Naive thymus-derived CD8-positive, alpha-beta T cell (primary cell): ENCODE data around the gene TMPRSS7. TPM values are rescaled to one million over a fixed set of nuclear protein-coding genes. Genes with fewer than 3 reads are reported as not detected.
A peak's percentile ranks its signal among the peaks of the same experiment; 100 is the strongest.
"Not testable (repeated sequence)": the region's sequence is repeated elsewhere in the genome, so short reads cannot be mapped to it uniquely, and the experiment has no call there.

Experiments used
- ATAC-seq, 2 donors: fragments of 150-1000 bp; cut with Tn5 transposase in 1 of 2; sonication (Bioruptor Pico), chemical (Tn5 transposase) in 1 of 2; 1 replicate in 1 of 2; 2 replicates in 1 of 2; pipeline ENCODE4 v1.10.0; 2021; ENCODE audit warnings: mild to moderate bottlenecking in 2 of 2, moderate library complexity in 2 of 2
- POLR2A ChIA-PET: fragments of 350-600 bp; sonication (Branson Sonifier 250); formaldehyde crosslinking; loops from one replicate; lab custom pipeline; 2021; ENCODE audit warnings: antibody characterized with exemption; lab: Charles Lee
- DNase-seq, 10 donors: peaks; one replicate each; pipeline versions ENCODE4 v3.0.0 to v3.0.0-alpha.2; 2020 to 2022
- H3K27ac Mint-ChIP-seq, 10 donors: one replicate each; pipeline ENCODE4 v1.8.0; 2020 to 2022; ENCODE audit warnings: mild to moderate bottlenecking in 10 of 10, mixed read lengths in 10 of 10, moderate library complexity in 4 of 10, inconsistent platforms in 1 of 10
- H3K27me3 Mint-ChIP-seq, 5 donors: one replicate each; pipeline ENCODE4 v1.8.0; 2021 to 2022; ENCODE audit warnings: mixed read lengths in 5 of 5
- H3K36me3 Mint-ChIP-seq, 3 donors: one replicate each; pipeline ENCODE4 v1.8.0; 2020 to 2022; ENCODE audit warnings: mixed read lengths in 3 of 3, mild to moderate bottlenecking in 2 of 3, inconsistent platforms in 1 of 3
- H3K4me1 Mint-ChIP-seq, 4 donors: one replicate each; pipeline ENCODE4 v1.8.0; 2021 to 2022; ENCODE audit warnings: mixed read lengths in 4 of 4
- H3K4me3 Mint-ChIP-seq, 10 donors: one replicate each; pipeline ENCODE4 v1.8.0; 2020 to 2022; ENCODE audit warnings: mild to moderate bottlenecking in 10 of 10, mixed read lengths in 10 of 10, moderate library complexity in 6 of 10, inconsistent platforms in 1 of 10
- H3K9me3 Mint-ChIP-seq, 9 donors: one replicate each; pipeline ENCODE4 v1.8.0; 2020 to 2022; ENCODE audit warnings: mixed read lengths in 9 of 9, mild to moderate bottlenecking in 3 of 9, inconsistent platforms in 1 of 9, moderate library complexity in 1 of 9
- polyA plus RNA-seq, 3 donors: library from polyadenylated mRNA; unstranded; fragments of 300-500 nt; fragmentation: Illumina TruSeq; gene quantifications; one replicate each; pipeline ENCODE4 v1.2.3, GENCODE V29; 2021
- total RNA-seq, 8 experiments: library from RNA in 2 of 8; stranded (reverse) in 2 of 8; gene quantifications; one replicate each; pipeline ENCODE4 v1.2.3 and lab custom pipeline; 2021 to 2026

Gene TMPRSS7
- total and polyA plus RNA-seq, 5 experiments from 2014 or later: 0.08 to 0.12 TPM; not detected in 3

DNA sequence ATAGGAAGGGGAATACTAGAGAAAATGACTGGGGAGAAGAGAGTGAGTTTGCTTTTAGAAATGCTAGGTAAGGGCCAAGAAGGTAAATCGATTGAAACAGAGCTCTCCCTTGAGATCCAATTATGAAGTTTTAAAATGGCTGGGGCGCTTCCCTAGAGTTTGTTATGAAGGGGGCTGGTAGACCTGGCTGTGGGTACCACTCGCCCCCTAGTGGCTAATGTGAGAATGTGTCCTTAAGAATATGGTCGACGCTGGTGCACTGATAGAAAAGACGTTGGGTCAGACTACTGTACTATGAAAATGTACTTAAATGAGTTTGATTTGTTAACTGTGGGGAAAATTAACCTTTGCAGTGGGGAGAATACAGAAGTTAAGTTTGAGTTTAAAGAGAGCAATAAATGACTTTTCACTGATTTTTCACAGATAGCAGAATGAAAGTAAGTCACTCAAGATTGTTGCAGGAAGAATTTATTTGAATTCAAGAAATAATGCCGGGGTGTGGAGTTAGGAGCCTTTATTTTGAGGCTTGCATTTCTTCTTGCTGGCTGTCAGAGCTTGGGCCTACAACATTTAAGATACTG is 9.2 kb downstream of the TMPRSS7 start:
- DNase-seq (peak; percentile 7 to 74 (median 54)), ATAC-seq (peak; percentile 98 to 99)
- Mint-ChIP-seq H3K9me3 (no peaks in the 10 kb centered on the region), H3K27ac (no peak overlapping the region), H3K27me3 (peaks cover 0 to 2% (median 0%) of the 10 kb centered on the region in 5 donors), H3K4me3 (no peak overlapping the region), H3K36me3 (no peaks in the 10 kb centered on the region), H3K4me1 (no peaks in the 10 kb centered on the region)
- POLR2A ChIA-PET: no interaction called here

DNA sequence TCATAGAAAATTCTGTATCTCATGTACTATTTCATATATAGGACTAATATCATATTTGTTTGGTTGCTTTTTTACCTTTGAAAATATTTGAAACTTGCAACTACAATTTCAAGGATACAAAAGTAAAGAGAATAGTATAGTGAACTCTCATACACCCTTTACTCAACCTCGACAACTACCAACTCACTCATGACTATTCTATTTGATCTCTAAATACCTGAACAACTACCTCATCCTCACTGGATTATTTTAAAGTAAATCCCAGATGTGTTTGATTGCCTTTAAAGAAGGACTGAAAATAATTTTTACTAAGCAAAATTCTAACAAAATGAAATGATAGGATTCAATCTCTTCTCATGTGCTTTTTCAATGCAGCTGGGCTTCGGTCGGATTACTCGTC is 12.1 kb downstream of the TMPRSS7 start:
- Mint-ChIP-seq H3K4me3 (no peak overlapping the region), H3K36me3 (no peaks in the 10 kb centered on the region), H3K27ac (peak overlapping the region in 1 of 10 donors; percentile 12), H3K9me3 (no peaks in the 10 kb centered on the region), H3K4me1 (no peaks in the 10 kb centered on the region), H3K27me3 (peaks cover 0 to 3% (median 2%) of the 10 kb centered on the region in 5 donors)
- DNase-seq: no peak
- POLR2A ChIA-PET: no interaction called here
- no peak for ATAC-seq

DNA sequence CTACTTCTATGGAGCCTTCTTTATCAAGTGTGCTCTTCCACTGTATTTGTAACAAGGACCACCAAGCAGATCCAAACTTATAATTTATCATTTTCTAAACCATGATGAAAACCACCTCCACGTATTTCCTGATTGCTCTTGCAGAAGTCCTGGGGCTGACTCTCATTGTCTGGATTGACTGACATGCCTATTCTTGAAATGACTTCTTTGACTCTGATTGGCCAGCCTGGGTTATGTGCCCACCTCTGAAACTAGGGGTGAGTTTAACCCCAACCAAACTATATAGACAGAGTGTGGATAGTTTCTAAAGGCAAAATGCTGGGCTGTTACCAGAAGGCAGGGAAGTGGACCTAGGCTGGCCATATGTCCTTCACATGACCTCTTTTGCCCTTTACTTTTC is 12.7 kb downstream of the TMPRSS7 start:
- Mint-ChIP-seq H3K4me3 (no peak overlapping the region), H3K4me1 (no peaks in the 10 kb centered on the region), H3K27me3 (peaks cover 2 to 9% (median 3%) of the 10 kb centered on the region in 5 donors), H3K36me3 (no peaks in the 10 kb centered on the region), H3K27ac (no peak overlapping the region), H3K9me3 (no peaks in the 10 kb centered on the region)
- ATAC-seq (no peak), DNase-seq (no peak)
- POLR2A ChIA-PET: no interaction called here

DNA sequence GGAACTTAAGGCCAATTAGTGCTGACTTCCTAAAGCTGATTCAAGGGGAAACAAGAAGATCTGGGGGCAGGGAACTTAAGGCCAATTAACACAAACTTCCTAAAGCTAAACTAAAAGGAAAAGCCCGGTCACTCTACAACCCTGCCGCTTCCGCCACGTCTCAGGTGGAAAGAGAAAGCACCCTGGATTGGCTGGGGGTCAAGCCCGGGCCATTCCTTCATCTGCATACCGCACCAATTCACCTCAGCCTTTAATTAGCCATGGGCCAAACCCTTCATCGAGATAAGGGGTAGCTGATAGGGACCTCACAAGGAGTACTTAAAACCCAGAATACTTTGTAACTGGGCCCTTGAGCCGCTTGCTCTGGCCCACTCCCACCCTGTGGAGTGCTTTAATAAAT is 14.4 kb downstream of the TMPRSS7 start:
- no peak overlapping the region for H3K27ac Mint-ChIP-seq
- DNase-seq (no peak), ATAC-seq (no peak)
- no peaks in the 10 kb centered on the region for H3K36me3 Mint-ChIP-seq
- POLR2A ChIA-PET: no interaction called here
- no peak overlapping the region for H3K4me3 Mint-ChIP-seq
- H3K4me1 Mint-ChIP-seq: no peaks in the 10 kb centered on the region
- H3K27me3 Mint-ChIP-seq: peaks cover 2 to 9% (median 3%) of the 10 kb centered on the region in 5 donors
- H3K9me3 Mint-ChIP-seq: no peaks in the 10 kb centered on the region

DNA sequence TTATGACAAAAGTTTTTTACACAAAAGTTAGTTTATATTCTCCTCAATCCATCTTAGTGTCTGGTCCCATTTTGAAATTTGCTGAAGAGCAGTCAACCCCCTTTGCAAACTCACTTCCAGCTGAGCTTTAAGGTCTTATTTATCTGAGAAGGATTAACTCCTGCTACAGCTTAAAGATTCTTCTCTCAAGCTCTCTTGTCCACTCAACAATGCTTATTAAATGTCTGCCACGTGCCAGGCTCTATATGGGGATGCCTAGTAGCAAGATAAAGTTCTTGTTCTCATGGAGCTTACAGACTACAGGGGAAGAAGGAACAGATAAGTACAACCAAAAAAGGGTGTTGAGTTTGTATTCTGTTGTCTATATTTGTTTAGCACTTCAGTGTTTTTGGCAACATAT is 18.7 kb downstream of the TMPRSS7 start:
- no peaks in the 10 kb centered on the region for H3K9me3 Mint-ChIP-seq
- POLR2A ChIA-PET: interaction anchor here (0.8 kb wide), 1 partner anchor 19 kb away, joined by 3 read pairs; no protein-coding TSS in a partner anchor
- H3K4me1 Mint-ChIP-seq: no peaks in the 10 kb centered on the region
- ATAC-seq (no peak), DNase-seq (no peak)
- no peaks in the 10 kb centered on the region for H3K36me3 Mint-ChIP-seq
- H3K4me3 Mint-ChIP-seq: no peak overlapping the region
- H3K27me3 Mint-ChIP-seq: peaks cover 2 to 9% (median 4%) of the 10 kb centered on the region in 5 donors
- no peak overlapping the region for H3K27ac Mint-ChIP-seq

DNA sequence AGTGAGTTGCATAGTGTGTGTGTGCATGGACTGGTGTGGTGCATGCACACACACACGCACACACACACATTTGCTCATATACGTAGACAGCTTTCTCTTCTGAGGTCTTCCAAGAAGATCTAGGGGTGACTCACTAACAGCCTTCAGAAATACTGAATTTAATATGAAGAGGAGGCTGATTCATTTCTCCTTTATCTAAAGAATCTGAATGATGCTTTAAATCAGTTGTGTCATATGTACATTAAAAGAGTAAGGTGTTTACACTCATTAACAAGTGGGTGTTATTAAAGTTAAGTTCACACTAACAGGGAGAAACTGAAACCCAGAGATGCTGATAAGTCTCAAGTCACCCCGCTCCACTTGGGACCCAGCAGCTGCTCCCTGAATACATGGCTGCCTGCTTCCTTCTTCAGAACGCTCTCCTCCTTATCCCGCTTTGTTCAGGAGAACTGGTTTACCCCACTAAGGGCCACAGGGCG is 22.0 kb downstream of the TMPRSS7 start:
- DNase-seq: no peak
- H3K27me3 Mint-ChIP-seq: peaks cover 0 to 6% (median 2%) of the 10 kb centered on the region in 5 donors
- peaks cover 0 to 4% (median 0%) of the 10 kb centered on the region in 3 donors for H3K36me3 Mint-ChIP-seq
- no peak overlapping the region for H3K27ac Mint-ChIP-seq
- H3K9me3 Mint-ChIP-seq: peaks cover 0 to 6% (median 2%) of the 10 kb centered on the region in 9 donors
- no peaks in the 10 kb centered on the region for H3K4me1 Mint-ChIP-seq
- H3K4me3 Mint-ChIP-seq: no peak overlapping the region
- POLR2A ChIA-PET: interaction anchor here (0.7 kb wide), 1 partner anchor 30 kb away, joined by 3 read pairs; no protein-coding TSS in a partner anchor
- no peak for ATAC-seq

DNA sequence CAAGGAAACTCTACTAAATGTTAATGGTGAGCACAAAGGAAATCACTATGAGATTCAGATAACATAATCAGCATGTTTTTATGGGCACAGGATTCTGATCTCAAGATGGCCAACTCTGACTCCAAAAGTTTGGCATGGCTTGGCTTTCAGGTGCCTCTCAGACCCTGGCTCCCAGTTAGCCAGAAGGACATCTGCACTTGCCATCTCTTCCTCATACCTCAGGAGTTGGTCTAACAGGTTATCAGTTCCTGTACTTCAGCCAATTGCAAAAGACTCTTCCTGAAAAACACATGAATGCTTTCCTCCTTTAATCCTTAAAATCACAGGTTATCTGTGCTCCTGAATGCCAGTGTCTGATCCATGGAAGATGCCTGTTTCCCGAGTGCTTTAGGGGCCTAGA is 25.0 kb downstream of the TMPRSS7 start:
- peaks cover 0 to 6% (median 2%) of the 10 kb centered on the region in 9 donors for H3K9me3 Mint-ChIP-seq
- H3K27ac Mint-ChIP-seq: no peak overlapping the region
- H3K27me3 Mint-ChIP-seq: peaks cover 0 to 2% (median 0%) of the 10 kb centered on the region in 5 donors
- H3K36me3 Mint-ChIP-seq: peaks cover 0 to 4% (median 0%) of the 10 kb centered on the region in 3 donors
- DNase-seq: no peak
- no peaks in the 10 kb centered on the region for H3K4me1 Mint-ChIP-seq
- POLR2A ChIA-PET: no interaction called here
- no peak for ATAC-seq
- H3K4me3 Mint-ChIP-seq: no peak overlapping the region

DNA sequence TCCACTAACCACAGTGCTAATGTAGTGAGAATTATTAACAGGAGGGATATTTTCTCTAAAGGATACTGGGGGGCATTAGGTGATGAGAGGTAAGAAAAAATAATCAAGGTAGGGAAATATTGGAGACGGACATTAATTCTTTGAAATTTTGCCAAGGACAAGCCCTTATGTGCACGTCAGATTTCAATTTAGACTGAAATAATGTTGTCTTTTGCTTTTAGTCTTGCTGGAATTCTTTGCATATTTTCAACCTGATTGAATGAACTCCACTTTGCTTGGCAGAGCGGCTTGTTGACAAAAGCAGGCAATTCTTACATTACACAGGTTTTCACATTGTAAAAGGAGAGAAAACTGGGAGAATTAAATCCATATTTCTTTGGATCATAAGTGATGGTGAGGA is 26.6 kb downstream of the TMPRSS7 start:
- Mint-ChIP-seq H3K27ac (no peak overlapping the region), H3K9me3 (peaks cover 0 to 6% (median 2%) of the 10 kb centered on the region in 9 donors), H3K27me3 (peaks cover 0 to 2% (median 0%) of the 10 kb centered on the region in 5 donors), H3K36me3 (peaks cover 0 to 4% (median 0%) of the 10 kb centered on the region in 3 donors), H3K4me1 (no peaks in the 10 kb centered on the region), H3K4me3 (no peak overlapping the region)
- POLR2A ChIA-PET: no interaction called here
- ATAC-seq: no peak
- no peak for DNase-seq

DNA sequence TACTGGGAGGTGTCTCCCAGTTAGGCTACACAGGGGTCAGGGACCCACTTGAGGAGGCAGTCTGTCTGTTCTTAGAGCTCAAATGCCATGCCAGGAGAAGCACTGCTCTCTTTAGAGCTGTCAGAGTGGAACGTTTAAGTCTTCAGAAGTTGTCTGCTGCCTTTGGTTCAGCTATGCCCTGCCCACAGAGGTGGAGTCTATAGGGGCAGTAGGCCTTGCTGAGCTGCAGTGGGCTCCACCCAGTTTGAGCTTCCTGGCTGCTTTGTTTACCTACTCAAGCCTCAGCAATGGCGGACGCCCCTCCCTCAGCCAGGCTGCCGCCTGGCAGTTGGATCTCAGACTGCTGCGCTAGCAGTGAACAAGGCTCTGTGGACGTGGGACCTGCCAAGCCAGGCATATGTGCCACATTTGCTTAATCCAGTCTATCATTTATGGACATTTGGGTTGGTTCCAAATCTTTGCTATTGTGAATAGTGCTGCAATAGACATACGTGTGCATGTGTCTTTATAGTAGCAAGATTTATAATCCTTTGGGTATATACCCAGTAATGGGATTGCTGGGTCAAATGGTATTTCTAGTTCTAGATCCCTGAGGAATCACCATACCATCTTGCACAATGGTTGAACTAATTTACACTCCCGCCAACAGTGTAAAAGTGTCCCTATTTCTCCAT is 38.0 kb downstream of the TMPRSS7 start:
- ATAC-seq: peak; percentile 73 to 79
- Mint-ChIP-seq H3K27ac (peak overlapping the region; percentile 69 to 97 (median 93)), H3K4me1 (peaks cover 24 to 56% (median 40%) of the 10 kb centered on the region in 4 donors), H3K4me3 (peak overlapping the region; percentile 65 to 91 (median 85))
- H3K9me3 Mint-ChIP-seq, H3K27me3 Mint-ChIP-seq, H3K36me3 Mint-ChIP-seq: not testable (repeated sequence)
- POLR2A ChIA-PET: interaction anchor here (0.7 to 1.8 kb wide), 5 partner anchors 13 to 425 kb away, joined by 3 to 7 read pairs (median 3); partner anchors contain the start of genes ABHD10 and GCSAM
- DNase-seq: peak; percentile 32 to 91 (median 74)

DNA sequence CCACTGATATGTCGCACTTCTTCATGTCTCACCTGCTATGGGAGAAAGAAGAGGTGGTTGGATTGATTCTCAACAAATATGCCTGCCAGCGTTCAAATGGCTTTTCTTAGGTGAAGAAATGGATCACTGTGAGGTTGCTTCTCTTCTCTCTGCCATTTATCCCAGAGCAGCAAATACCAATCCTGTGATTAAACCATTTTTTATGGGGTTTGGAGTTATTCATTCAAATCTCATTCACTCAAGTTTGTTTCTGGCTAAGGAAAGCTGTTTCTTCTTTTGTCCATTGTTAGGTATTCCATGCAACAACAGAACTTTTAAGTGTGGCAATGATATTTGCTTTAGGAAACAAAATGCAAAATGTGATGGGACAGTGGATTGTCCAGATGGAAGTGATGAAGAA is 39.5 kb downstream of the TMPRSS7 start:
- peak overlapping the region in 8 of 10 donors; percentile 15 to 97 (median 78) for H3K27ac Mint-ChIP-seq
- DNase-seq (no peak), ATAC-seq (no peak)
- peaks cover 24 to 56% (median 40%) of the 10 kb centered on the region in 4 donors for H3K4me1 Mint-ChIP-seq
- POLR2A ChIA-PET: no interaction called here
- H3K9me3 Mint-ChIP-seq: peaks cover 0 to 9% (median 0%) of the 10 kb centered on the region in 9 donors
- no peaks in the 10 kb centered on the region for H3K36me3 Mint-ChIP-seq
- no peaks in the 10 kb centered on the region for H3K27me3 Mint-ChIP-seq
- H3K4me3 Mint-ChIP-seq: peak overlapping the region in 1 of 10 donors; percentile 49

DNA sequence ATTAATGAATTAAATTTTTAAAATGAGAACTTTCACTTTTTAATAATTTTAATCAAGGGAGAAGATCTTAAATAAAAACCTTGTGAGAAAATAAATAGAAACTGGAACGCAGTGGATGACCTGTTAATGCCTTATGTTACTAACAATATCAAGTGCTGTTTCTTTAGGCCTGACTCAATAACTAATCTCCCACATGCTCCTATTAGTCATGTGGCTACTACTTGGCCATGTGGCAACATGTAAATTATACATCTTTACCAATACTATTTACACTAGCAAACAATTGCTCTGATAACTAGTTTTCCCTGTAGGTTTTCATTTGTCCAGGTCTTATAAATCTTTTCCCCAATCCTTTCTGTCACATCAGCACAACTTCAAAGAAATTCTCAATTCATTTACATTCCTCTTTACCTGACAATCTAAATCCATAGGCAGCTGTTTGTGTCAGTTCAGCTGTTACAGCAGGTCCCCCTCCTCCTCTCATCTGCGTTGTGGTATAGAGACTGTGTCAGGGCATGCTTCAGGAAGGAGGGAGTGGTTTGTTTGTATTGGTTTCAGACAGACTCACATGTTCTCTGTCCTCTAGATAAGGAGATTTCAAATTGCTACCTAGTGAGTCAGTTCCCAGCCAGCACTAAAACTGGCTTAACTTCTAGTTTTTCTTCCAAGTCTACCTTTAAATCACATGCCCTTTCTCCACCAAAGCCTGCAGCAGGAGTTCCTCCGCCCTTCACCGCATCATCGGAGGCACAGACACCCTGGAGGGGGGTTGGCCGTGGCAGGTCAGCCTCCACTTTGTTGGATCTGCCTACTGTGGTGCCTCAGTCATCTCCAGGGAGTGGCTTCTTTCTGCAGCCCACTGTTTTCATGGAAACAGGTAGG is 40.3 kb downstream of the TMPRSS7 start:
- Mint-ChIP-seq H3K9me3 (peaks cover 0 to 9% (median 0%) of the 10 kb centered on the region in 9 donors), H3K36me3 (no peaks in the 10 kb centered on the region), H3K4me3 (peak overlapping the region; percentile 5 to 79 (median 43)), H3K27ac (peak overlapping the region; percentile 53 to 97 (median 87)), H3K4me1 (peaks cover 22 to 56% (median 40%) of the 10 kb centered on the region in 4 donors), H3K27me3 (no peaks in the 10 kb centered on the region)
- POLR2A ChIA-PET: no interaction called here
- peak; percentile 82 to 88 for ATAC-seq
- peak in 9 of 10 donors; percentile 8 to 65 (median 29) for DNase-seq
